ENCODE measurements around the gene CSRNP3. TPM values are rescaled to one million over a fixed set of nuclear protein-coding genes. Genes with fewer than 3 reads are reported as not detected.

Gene CSRNP3
- total RNA-seq, 1 experiment from 2014 or later, result 0.05 TPM

- Histone ChIP-seq H3K9ac (ENCODE audit: low read length) (no peak overlapping the region), H3K4me2 (ENCODE audit: low read length) (no peak overlapping the region), H3K9me3 (ENCODE audit: control insufficient read depth in 1 of 2, insufficient read depth in 1 of 2, low read depth in 1 of 2, low read length in 2 of 2) (no peaks in the 10 kb centered on the region), H3K36me3 (ENCODE audit: control insufficient read depth in 1 of 2, insufficient read depth in 2 of 2, low read length in 2 of 2) (no peaks in the 10 kb centered on the region), H3K79me2 (ENCODE audit: insufficient read depth, low read length) (no peaks in the 10 kb centered on the region), H3K9me2 (ENCODE audit: insufficient read depth) (no peaks in the 10 kb centered on the region), H2AFZ (ENCODE audit: low read depth, low read length, poor library complexity, severe bottlenecking) (no peak overlapping the region), H3K27ac (ENCODE audit: low read depth, low read length) (no peak overlapping the region), H3K27me3 (ENCODE audit: insufficient read depth, low read length) (peaks cover 14% of the 10 kb centered on the region), H3K4me3 (replicated peaks in 1 of 2; ENCODE audit: low read depth in 1 of 2, low read length in 2 of 2) (no peak overlapping the region), H4K20me1 (ENCODE audit: insufficient read depth) (no peaks in the 10 kb centered on the region), H3K4me1 (ENCODE audit: control insufficient read depth in 1 of 2, insufficient read depth in 2 of 2, low read length in 2 of 2) (no peaks in the 10 kb centered on the region)
- ChIA-PET POLR2A (no interaction called here), RAD21 (ENCODE audit: low non-redundant PET in 1 of 2, low total read pairs in 2 of 2, uncharacterized antibody in 2 of 2, unreplicated experiment in 2 of 2) (no interaction called here), CTCF (no interaction called here)
- intact Hi-C loops (cut with micrococcal nuclease), result no loop called here
- BruUV-seq (replicated peaks), result no TSS peak
- DNase-seq (ENCODE audit: low read depth, low spot score), result no peak
- TF ChIP-seq POLR2AphosphoS5 (IDR thresholded peaks at IDR 0.05; ENCODE audit: low read depth, low read length) (no peak), ELF1 (IDR thresholded peaks at IDR 0.05; ENCODE audit: borderline replicate concordance, low read depth) (no peak), CEBPB (IDR thresholded peaks at IDR 0.05; ENCODE audit: low read depth) (no peak), REST (IDR thresholded peaks at IDR 0.05; ENCODE audit: low read depth) (no peak), EGR1 (IDR thresholded peaks at IDR 0.05; ENCODE audit: low read depth) (no peak)
- no peak for ATAC-seq
These were observed 170.0 kb downstream of the CSRNP3 start for GRCh38 chr2:165639504-165639903.

GRCh38 chr2:165640247-165640929, 170.9 kb downstream of the CSRNP3 start:
- no peaks in the 10 kb centered on the region for H3K4me1 ChIP-seq (ENCODE audit: control insufficient read depth in 1 of 2, insufficient read depth in 2 of 2, low read length in 2 of 2)
- H3K9ac ChIP-seq (ENCODE audit: low read length), result no peak overlapping the region
- ChIA-PET POLR2A (no interaction called here), RAD21 (ENCODE audit: low non-redundant PET in 1 of 2, low total read pairs in 2 of 2, uncharacterized antibody in 2 of 2, unreplicated experiment in 2 of 2) (no interaction called here), CTCF (no interaction called here)
- H4K20me1 ChIP-seq (ENCODE audit: insufficient read depth), result no peaks in the 10 kb centered on the region
- H3K9me2 ChIP-seq (ENCODE audit: insufficient read depth), result no peaks in the 10 kb centered on the region
- DNase-seq (ENCODE audit: low read depth, low spot score), result no peak
- no peak overlapping the region for H2AFZ ChIP-seq (ENCODE audit: low read depth, low read length, poor library complexity, severe bottlenecking)
- H3K9me3 ChIP-seq (ENCODE audit: control insufficient read depth in 1 of 2, insufficient read depth in 1 of 2, low read depth in 1 of 2, low read length in 2 of 2), result no peaks in the 10 kb centered on the region
- H3K79me2 ChIP-seq (ENCODE audit: insufficient read depth, low read length), result no peaks in the 10 kb centered on the region
- H3K27ac ChIP-seq (ENCODE audit: low read depth, low read length), result no peak overlapping the region
- no peak overlapping the region for H3K4me3 ChIP-seq (replicated peaks in 1 of 2; ENCODE audit: low read depth in 1 of 2, low read length in 2 of 2)
- H3K36me3 ChIP-seq (ENCODE audit: control insufficient read depth in 1 of 2, insufficient read depth in 2 of 2, low read length in 2 of 2), result no peaks in the 10 kb centered on the region
- no peak overlapping the region for H3K4me2 ChIP-seq (ENCODE audit: low read length)
- no peak for ATAC-seq
- BruUV-seq (replicated peaks), result no TSS peak
- intact Hi-C loops (cut with micrococcal nuclease), result no loop called here
- peaks cover 14% of the 10 kb centered on the region for H3K27me3 ChIP-seq (ENCODE audit: insufficient read depth, low read length)
- TF ChIP-seq ZFX (IDR thresholded peaks at IDR 0.05), result no peak
